ENCODE measurements around the gene FAM168B. TPM values are rescaled to one million over a fixed set of nuclear protein-coding genes. Genes with fewer than 3 reads are reported as not detected.

The FAM168B gene
- total RNA-seq, 2 experiments from 2014 or later: 74.1 to 76.4 TPM

DNA sequence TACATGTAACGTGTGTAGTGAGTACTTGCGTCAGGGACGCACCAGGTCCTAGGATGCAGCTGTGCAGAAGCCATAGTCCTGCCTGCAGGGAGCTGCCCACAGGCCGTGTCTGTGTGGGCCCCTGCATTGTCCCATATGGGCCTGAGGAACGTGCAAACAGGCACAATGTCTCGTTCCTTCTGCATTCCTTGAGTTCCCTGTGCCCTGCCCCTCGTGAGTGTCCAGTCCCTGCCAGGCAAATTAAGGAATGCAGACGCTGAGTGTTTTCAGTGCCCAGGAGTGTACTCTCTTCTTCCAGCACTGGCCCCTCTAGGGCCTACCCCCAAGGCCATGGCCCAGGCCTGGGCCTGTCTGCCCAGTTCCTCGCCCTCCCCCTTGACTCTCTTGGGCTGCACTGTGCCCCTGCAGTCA, 61.8 kb downstream of the FAM168B start:
- DNase-seq (no peak), ATAC-seq (ENCODE audit: poor library complexity) (no peak)
- intact Hi-C loops (cut with DNase I, micrococcal nuclease): no loop called here
- H3K4me3 Mint-ChIP-seq: no peak overlapping the region
- H3K4me1 Mint-ChIP-seq (ENCODE audit: low read depth): peaks cover 5% of the 10 kb centered on the region
- CTCF ChIA-PET: no interaction called here
- no peak overlapping the region for H3K4me3 ChIP-seq (ENCODE audit: low read length)
- H3K36me3 ChIP-seq (ENCODE audit: insufficient read depth, low read length): no peaks in the 10 kb centered on the region
- peaks cover 4% of the 10 kb centered on the region for H3K9me3 Mint-ChIP-seq
- peaks cover 44% of the 10 kb centered on the region for H3K27me3 Mint-ChIP-seq
- TF ChIP-seq, protein P1, sequence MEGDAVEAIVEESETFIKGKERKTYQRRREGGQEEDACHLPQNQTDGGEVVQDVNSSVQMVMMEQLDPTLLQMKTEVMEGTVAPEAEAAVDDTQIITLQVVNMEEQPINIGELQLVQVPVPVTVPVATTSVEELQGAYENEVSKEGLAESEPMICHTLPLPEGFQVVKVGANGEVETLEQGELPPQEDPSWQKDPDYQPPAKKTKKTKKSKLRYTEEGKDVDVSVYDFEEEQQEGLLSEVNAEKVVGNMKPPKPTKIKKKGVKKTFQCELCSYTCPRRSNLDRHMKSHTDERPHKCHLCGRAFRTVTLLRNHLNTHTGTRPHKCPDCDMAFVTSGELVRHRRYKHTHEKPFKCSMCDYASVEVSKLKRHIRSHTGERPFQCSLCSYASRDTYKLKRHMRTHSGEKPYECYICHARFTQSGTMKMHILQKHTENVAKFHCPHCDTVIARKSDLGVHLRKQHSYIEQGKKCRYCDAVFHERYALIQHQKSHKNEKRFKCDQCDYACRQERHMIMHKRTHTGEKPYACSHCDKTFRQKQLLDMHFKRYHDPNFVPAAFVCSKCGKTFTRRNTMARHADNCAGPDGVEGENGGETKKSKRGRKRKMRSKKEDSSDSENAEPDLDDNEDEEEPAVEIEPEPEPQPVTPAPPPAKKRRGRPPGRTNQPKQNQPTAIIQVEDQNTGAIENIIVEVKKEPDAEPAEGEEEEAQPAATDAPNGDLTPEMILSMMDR (IDR thresholded peaks at IDR 0.05): no peak
- H3K36me3 Mint-ChIP-seq (ENCODE audit: low read depth): no peaks in the 10 kb centered on the region
- H3K9me3 ChIP-seq (ENCODE audit: control insufficient read depth in 1 of 2, insufficient read depth in 1 of 2, low read length in 2 of 2): peaks cover 0 to 8% of the 10 kb centered on the region in 2 experiments
- POLR2A ChIA-PET: no interaction called here
- no peak overlapping the region for H3K27ac ChIP-seq (ENCODE audit: low read depth in 1 of 2, low read length in 2 of 2)
- H3K27ac Mint-ChIP-seq: no peak overlapping the region
- peaks cover 12% of the 10 kb centered on the region for H3K4me1 ChIP-seq (ENCODE audit: insufficient read depth, low read length)
- H3K27me3 ChIP-seq (ENCODE audit: control insufficient read depth in 1 of 2, insufficient read depth in 2 of 2, low read length in 2 of 2): peaks cover 12 to 26% of the 10 kb centered on the region in 2 experiments

DNA sequence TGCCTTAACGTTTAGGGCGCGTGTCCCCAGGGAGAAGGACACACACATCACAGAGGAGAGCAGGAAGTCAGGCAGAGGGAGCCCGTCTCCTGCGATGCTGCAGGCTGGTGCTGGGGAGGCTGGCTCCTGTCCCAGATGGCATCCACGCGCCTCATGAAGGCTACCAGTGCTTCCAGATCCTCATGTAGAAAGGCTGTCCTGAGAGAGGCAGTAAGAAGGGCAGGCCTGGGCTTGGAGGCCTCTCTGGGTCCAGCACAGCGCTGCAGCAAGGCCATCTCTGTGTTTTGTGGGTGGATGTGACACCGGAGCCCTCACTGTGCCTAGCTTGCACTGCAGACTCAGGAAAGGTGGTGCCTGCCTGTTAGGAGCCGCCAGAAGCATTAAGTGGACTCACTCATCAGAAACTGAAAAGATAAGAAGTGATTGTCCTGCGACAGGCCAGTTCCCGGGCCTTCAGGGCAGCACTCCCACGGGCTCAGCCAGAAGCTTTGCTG, 62.7 kb downstream of the FAM168B start:
- Histone ChIP-seq H3K27me3 (ENCODE audit: control insufficient read depth in 1 of 2, insufficient read depth in 2 of 2, low read length in 2 of 2) (peaks cover 11 to 23% of the 10 kb centered on the region in 2 experiments), H3K9me3 (ENCODE audit: control insufficient read depth in 1 of 2, insufficient read depth in 1 of 2, low read length in 2 of 2) (peaks cover 0 to 8% of the 10 kb centered on the region in 2 experiments), H3K27ac (ENCODE audit: low read depth in 1 of 2, low read length in 2 of 2) (no peak overlapping the region), H3K4me3 (ENCODE audit: low read length) (no peak overlapping the region), H3K36me3 (ENCODE audit: insufficient read depth, low read length) (no peaks in the 10 kb centered on the region), H3K4me1 (ENCODE audit: insufficient read depth, low read length) (peaks cover 10% of the 10 kb centered on the region)
- Mint-ChIP-seq H3K4me3 (no peak overlapping the region), H3K36me3 (ENCODE audit: low read depth) (no peaks in the 10 kb centered on the region), H3K27ac (no peak overlapping the region), H3K9me3 (peaks cover 4% of the 10 kb centered on the region), H3K4me1 (ENCODE audit: low read depth) (peaks cover 5% of the 10 kb centered on the region), H3K27me3 (peaks cover 45% of the 10 kb centered on the region)
- DNase-seq (no peak), ATAC-seq (ENCODE audit: poor library complexity) (no peak)
- intact Hi-C loops (cut with DNase I, micrococcal nuclease): no loop called here
- ChIA-PET POLR2A (no interaction called here), CTCF (no interaction called here)
- TF ChIP-seq, protein P1 (IDR thresholded peaks at IDR 0.05): no peak

DNA sequence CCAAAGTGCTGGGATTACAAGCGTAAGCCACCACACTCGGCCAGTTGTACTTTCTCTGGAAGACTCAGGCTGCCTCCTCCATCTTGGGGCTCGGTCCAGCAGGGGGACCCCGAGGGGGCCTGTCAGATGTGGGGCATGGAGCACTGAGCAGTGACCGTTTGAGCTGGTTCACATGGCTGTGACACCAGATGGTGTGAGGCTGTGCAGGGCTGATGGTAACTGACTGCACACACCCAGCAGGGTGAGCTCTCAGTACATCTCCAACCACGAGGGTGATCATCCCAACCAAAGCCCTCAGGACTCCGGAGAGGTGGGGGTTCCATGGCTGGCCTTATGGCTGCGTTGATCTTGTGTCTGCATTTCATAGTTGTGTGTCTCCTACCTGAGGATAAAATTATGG, 63.4 kb downstream of the FAM168B start:
- intact Hi-C loops (cut with DNase I, micrococcal nuclease): no loop called here
- Mint-ChIP-seq H3K4me3 (no peak overlapping the region), H3K36me3 (ENCODE audit: low read depth) (no peaks in the 10 kb centered on the region), H3K27me3 (peaks cover 52% of the 10 kb centered on the region), H3K27ac (no peak overlapping the region), H3K9me3 (peaks cover 4% of the 10 kb centered on the region), H3K4me1 (ENCODE audit: low read depth) (peaks cover 5% of the 10 kb centered on the region)
- Histone ChIP-seq H3K27me3 (ENCODE audit: control insufficient read depth in 1 of 2, insufficient read depth in 2 of 2, low read length in 2 of 2) (peaks cover 15 to 23% of the 10 kb centered on the region in 2 experiments), H3K4me1 (ENCODE audit: insufficient read depth, low read length) (peaks cover 7% of the 10 kb centered on the region), H3K27ac (ENCODE audit: low read depth in 1 of 2, low read length in 2 of 2) (no peak overlapping the region), H3K4me3 (ENCODE audit: low read length) (no peak overlapping the region), H3K9me3 (ENCODE audit: control insufficient read depth in 1 of 2, insufficient read depth in 1 of 2, low read length in 2 of 2) (peaks cover 0 to 8% of the 10 kb centered on the region in 2 experiments), H3K36me3 (ENCODE audit: insufficient read depth, low read length) (no peaks in the 10 kb centered on the region)
- ChIA-PET CTCF (no interaction called here), POLR2A (no interaction called here)
- TF ChIP-seq, protein P1 (IDR thresholded peaks at IDR 0.05): no peak
- no peak for DNase-seq
- ATAC-seq (ENCODE audit: poor library complexity): no peak

All from CD4-positive, alpha-beta T cell (primary cell).